Fibroblast of skin of abdomen (primary cell): ENCODE data around the gene ZNF793.

Experiments
- DNase-seq: peaks from one replicate; pipeline ENCODE4 v3.0.0-alpha.2; 2013

ZNF793 gene

DNA sequence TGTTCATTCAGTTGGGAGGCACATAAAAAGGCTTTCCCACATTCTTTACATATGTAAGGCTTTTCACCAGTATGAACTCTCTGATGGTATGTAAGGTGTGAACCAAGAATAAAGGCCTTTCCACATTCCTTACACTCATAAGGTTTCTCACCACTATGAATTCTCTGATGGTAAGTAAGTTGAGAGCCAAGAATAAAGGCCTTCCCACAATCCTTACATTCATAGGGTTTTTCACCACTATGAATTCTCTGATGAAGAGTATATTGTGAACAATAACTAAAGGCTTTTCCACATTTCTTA is 58.6 kb downstream of the ZNF793 start:
- no peak for DNase-seq

- no peak for DNase-seq
Measured at GRCh38 chr19:37572203-37572602, 65.5 kb downstream of the ZNF793 start.

- no peak for DNase-seq
Measured at GRCh38 chr19:37583340-37583739, 76.6 kb downstream of the ZNF793 start.
